Esophagus squamous epithelium (tissue), 4 donors: ENCODE results near the gene ERCC1.

ENCODE experiments used
- CTCF ChIP-seq, 6 experiments: fragments of 450-650 bp in 4 of 6; fragments of 200-600 bp in 2 of 6; sonication (generic) in 2 of 6; IDR thresholded peaks; one replicate each; pipeline ENCODE4 v1.5.1; 2016 to 2019; ENCODE audit warnings: antibody characterized with exemption in 6 of 6, mild to moderate bottlenecking in 4 of 6, moderate library complexity in 4 of 6
- POLR2A ChIP-seq, 4 donors: fragments of 450-650 bp; IDR thresholded peaks; one replicate each; pipeline ENCODE4 v1.6.1; 2017; ENCODE audit warnings: antibody characterized with exemption in 4 of 4, mild to moderate bottlenecking in 4 of 4, moderate library complexity in 3 of 4

GRCh38 chr19:45467456-45468158 lies 43.9 kb upstream of the ERCC1 start, which contains the start of gene FOSB:
- peak in 1 of 6 experiments; percentile 16 for TF ChIP-seq CTCF (IDR thresholded peaks at IDR 0.05)
- TF ChIP-seq POLR2A (IDR thresholded peaks at IDR 0.05), result peak in 3 of 4 donors; percentile 75 to 91 (median 89)
